ENCODE results near the gene OPN4. TPM values are rescaled to one million over a fixed set of nuclear protein-coding genes. Genes with fewer than 3 reads are reported as not detected.
A peak's percentile ranks its signal among the peaks of the same experiment; 100 is the strongest.

OPN4 gene
- total and polyA plus RNA-seq, 2 of the 13 experiments (the other 11 are each of a cell fraction or from before 2014, with no cell fraction given), result not detected

GRCh38 chr10:86710987-86711512 is 56.7 kb downstream of the OPN4 start (continued):
- peak; percentile 83; the same call in 1 of the 2 replicates for TF ChIP-seq POGK (CRISPR knock-in tag; conservative IDR thresholded peaks at IDR 0.05)
- no peak for TF ChIP-seq PCBP2 (optimal IDR thresholded peaks at IDR 0.05; ENCODE audit: low read depth, low read length, poor library complexity, severe bottlenecking)
- no peak for TF ChIP-seq MLX (CRISPR knock-in tag; IDR thresholded peaks at IDR 0.05)
- no peak for TF ChIP-seq SNRNP70 (IDR thresholded peaks at IDR 0.05; ENCODE audit: low read depth, low read length)
- no peak for TF ChIP-seq TOE1 (CRISPR knock-in tag; IDR thresholded peaks at IDR 0.05)
- TF ChIP-seq ZNF879 (CRISPR knock-in tag; IDR thresholded peaks at IDR 0.05), result no peak
- no peak for TF ChIP-seq CREBL2 (CRISPR knock-in tag; IDR thresholded peaks at IDR 0.05; ENCODE audit: borderline replicate concordance)
- TF ChIP-seq KDM3A (CRISPR knock-in tag; IDR thresholded peaks at IDR 0.05; ENCODE audit: low read depth), result no peak
- TF ChIP-seq TRIM24 (CRISPR knock-in tag; IDR thresholded peaks at IDR 0.05), result no peak
- no peak for TF ChIP-seq TRAFD1 (CRISPR knock-in tag; IDR thresholded peaks at IDR 0.05; ENCODE audit: borderline replicate concordance)
- TF ChIP-seq HOXA7 (CRISPR knock-in tag; IDR thresholded peaks at IDR 0.05), result no peak
- TF ChIP-seq LBX2 (CRISPR knock-in tag; IDR thresholded peaks at IDR 0.05; ENCODE audit: borderline replicate concordance), result no peak
- peak; percentile 78 for TF ChIP-seq PHF21A (CRISPR knock-in tag; IDR thresholded peaks at IDR 0.05)
- TF ChIP-seq GABPA (IDR thresholded peaks at IDR 0.05; ENCODE audit: low read depth, low read length), result peak; percentile 48
- TF ChIP-seq GABPA (CRISPR knock-in tag; IDR thresholded peaks at IDR 0.05; ENCODE audit: low read depth), result peak; percentile 62
- peak; percentile 82; the same call in 1 of the 2 replicates for TF ChIP-seq ZNF431 (CRISPR knock-in tag; IDR thresholded peaks at IDR 0.05; ENCODE audit: borderline replicate concordance, low read depth)
- TF ChIP-seq MNT (IDR thresholded peaks at IDR 0.05), result no peak
- TF ChIP-seq NFYB (CRISPR knock-in tag; IDR thresholded peaks at IDR 0.05), result no peak; the same call in 1 of the 2 replicates
- TF ChIP-seq ZNF770 (CRISPR knock-in tag; IDR thresholded peaks at IDR 0.05), result peak; percentile 92
- no peak for TF ChIP-seq SMAD1 (CRISPR knock-in tag; IDR thresholded peaks at IDR 0.05; ENCODE audit: borderline replicate concordance, low read depth)
- TF ChIP-seq SOX13 (IDR thresholded peaks at IDR 0.05), result no peak
- no peak for TF ChIP-seq SOX13 (CRISPR knock-in tag; conservative IDR thresholded peaks at IDR 0.05 in 1 of 2, IDR thresholded peaks at IDR 0.05 in 1 of 2)
